ENCODE results near the gene TFRC.

DNA sequence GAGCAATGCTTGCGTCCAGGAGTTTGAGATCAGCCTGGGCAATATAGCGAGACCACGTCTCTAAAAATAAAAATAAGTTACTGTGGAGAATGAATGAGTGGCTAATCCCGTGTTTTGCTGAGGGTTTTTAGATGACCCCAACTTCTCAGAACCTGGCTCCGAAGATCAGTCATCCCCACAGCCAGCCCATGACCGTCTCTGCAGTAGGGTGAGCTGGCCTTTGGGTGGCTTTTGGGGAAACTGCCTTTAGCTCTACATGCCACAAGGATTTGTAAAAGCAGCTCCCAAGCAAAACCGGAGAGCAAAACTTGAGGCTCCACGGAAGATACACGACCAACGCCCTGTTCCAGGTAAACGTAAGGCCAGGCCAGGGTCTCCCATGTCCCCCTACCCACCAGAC is 39.2 kb upstream of the TFRC start:
- no peak for TF ChIP-seq CTCF (IDR thresholded peaks at IDR 0.05)
- TF ChIP-seq POLR2A (IDR thresholded peaks at IDR 0.05): no peak

Measured in heart left ventricle (tissue), 13 donors.